NAMALWA (cell line): ENCODE measurements around the gene GREB1L.
"Not testable (repeated sequence)": the region's sequence is repeated elsewhere in the genome, so short reads cannot be mapped to it uniquely, and the experiment has no call there.

Experiments
- DNase-seq: peaks from one replicate; pipeline ENCODE4 v3.0.0-alpha.2; 2015; ENCODE audit warnings: low spot score

The GREB1L gene

GRCh38 chr18:21264651-21265050 lies 22.6 kb downstream of the GREB1L start:
- DNase-seq, result no peak

DNA sequence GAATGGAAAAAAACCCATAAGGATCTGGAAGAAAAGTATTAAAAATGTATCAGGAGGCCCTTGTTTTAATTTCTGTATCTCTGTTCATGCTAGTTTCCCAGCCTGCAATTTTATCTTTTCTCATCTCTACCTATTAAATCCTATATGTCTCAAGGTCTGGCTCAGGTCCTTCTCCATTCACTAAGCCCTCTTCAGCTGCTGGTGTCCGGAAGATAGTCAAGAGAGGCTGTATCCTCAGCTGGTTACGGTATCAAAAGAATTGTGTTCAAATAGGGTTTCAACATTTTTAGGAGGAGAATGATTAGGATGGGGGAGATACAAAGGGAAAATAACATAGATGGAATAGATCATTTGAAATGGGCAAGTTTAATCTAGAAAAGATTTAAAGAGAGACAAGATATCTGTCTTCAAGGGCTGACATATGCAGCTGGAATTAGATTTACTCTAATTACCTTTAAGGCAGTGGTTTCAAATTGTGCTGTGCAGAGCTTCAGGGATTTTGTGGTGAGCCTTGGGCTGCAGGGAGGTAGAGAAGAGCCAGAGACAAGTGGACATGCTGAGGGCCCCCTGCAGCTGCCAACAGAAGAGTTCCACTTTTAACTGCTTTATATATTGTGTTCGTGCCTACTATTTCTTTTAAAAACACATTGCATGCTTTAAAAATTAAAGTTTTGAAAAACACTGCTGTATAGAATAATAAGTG lies 24.1 kb downstream of the GREB1L start:
- DNase-seq, result no peak

DNA sequence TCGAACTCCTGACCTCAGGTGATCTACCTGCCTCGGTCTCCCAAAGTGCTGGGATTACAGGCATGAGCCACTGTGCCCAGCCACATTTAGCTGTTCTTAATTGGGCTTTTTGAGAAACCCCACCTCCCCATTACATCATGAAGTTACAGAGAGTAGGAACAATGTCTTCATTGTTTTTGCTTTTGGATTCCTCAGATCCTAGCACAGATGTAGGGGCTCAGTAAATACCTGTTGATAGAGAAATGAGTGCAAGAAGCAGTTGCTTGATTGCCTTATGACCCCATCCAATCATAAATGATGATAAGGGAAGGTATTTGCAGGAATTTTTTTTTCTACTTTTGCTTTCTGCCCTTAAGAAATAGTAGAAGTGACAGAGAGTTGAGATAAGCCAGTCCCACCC lies 25.4 kb downstream of the GREB1L start:
- no peak for DNase-seq

DNA sequence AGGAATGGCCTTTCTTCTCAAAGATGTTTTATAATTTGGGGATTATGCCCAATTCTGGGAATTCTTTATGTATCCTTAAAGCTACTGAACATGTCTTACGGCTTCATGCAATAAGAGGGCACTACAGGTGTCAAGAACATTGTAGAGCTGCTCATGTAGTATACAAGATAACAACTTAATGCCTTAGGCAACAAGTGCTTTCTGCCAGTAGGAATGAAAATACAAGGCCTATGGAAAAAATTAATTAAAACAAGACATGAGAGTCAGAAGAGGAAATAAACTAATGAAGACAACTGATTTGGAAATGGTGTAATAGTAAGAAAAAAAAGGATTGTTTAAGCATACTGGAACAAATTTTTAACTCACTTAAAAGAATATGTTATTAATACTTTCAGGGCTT lies 27.3 kb downstream of the GREB1L start:
- no peak for DNase-seq

- no peak for DNase-seq
Observed at GRCh38 chr18:21270453-21270852, 28.4 kb downstream of the GREB1L start.

DNA sequence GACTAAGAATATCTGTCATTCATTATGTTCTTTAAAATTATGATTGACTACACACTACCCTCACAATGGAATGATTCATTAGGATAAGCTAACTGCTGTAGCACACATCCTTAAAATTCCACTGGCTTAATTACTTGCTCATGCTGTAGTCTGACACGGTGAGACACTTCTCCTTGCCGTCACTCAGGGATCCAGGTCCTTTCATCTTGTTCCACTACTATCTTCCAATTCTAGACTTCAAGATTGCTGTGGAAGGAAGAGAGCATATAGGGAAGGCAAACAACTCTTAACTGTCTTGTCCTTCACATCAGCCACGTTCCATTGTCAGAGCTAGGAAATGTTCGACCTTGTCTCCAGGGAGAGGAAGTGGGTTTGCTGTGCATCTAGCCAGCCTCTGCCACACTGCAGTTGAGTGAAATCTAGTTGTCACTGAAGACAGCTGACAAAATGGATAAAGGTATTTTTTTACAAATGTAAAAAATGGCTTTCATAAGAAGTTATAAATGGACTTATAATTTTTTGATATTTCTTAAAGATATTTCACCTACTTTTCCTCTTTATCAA lies 30.1 kb downstream of the GREB1L start:
- DNase-seq, result peak; percentile 3

- no peak for DNase-seq
Observed at GRCh38 chr18:21273568-21273967, 31.5 kb downstream of the GREB1L start.

DNA sequence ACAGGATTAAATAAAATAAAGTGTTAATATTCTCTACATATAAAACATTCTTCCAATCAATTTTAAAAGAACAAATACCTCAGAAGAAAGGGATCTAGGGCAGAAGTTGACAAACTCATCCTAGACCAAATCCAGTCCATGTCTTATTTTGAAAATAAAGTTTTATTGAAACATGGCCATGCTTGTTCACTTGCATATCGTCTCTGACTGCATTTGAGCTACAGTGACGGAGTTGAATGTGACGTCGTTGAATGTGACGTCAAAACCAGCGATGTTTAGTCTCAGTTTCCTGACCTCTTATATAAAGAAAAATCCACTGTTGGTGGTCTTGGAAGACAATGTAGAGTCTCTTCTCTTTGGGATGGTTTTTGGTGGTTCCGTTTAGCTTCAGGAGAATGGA lies 33.6 kb downstream of the GREB1L start:
- no peak for DNase-seq

- no peak for DNase-seq
Observed at GRCh38 chr18:21277578-21277977, 35.5 kb downstream of the GREB1L start.

- not testable (repeated sequence) for DNase-seq
Observed at GRCh38 chr18:21278218-21278617, 36.2 kb downstream of the GREB1L start.

DNA sequence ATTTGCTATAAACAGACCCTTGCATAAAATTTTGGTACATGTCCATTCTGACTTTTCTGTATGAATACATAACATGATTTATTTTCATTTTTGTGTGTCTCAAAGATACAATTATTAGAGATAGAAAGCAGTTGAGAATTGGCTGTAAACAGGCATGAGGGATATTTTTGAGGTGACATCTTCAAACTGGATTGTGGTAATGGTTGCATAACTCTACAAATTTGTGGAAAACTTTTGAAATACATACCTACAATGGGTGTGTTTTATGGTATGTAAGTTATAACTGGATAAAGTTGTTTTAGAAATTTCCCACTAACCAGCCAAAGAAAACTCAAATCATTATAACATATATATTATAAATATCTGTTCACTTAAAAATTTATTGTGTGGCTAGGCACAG lies 39.6 kb downstream of the GREB1L start:
- no peak for DNase-seq

DNA sequence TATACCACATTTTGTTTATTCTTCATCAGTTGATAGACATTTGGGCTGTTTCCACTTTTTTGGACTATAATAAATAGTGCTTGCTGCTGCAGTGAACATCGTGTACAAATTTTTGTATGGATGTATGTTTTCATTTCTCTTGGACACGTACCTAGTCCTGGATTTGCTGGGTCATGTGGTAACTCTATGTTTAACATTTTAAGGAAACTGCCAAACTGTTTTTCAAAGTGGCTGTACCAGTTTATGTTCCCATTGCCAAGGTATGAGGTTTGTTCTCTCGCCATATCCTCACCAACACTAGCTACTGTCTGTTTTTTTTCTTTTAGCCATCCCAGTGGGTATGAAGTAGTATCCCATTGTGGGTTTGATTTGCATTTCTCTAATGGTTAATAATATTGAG lies 42.5 kb downstream of the GREB1L start:
- no peak for DNase-seq

- DNase-seq, result no peak
Observed at GRCh38 chr18:21289827-21290226, 47.8 kb downstream of the GREB1L start.

DNA sequence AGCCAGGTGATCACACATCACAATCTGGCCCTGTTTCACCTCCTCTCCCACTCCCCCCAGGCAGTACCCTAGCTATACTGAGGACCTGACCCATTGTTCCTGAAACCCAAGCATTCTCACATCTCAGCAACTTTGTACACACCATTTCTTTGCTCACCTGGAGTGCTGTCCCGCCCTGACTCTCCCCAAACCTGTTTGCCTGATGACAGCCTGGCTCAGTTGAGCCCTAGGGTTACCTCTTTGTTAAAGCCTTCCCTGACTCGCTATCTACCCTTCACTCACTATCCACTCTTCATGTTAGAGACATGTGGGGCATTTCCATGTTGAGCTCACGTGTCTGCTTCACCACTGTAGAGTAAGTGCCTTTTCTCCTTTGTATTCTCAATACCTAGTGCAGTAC lies 49.1 kb downstream of the GREB1L start:
- no peak for DNase-seq

DNA sequence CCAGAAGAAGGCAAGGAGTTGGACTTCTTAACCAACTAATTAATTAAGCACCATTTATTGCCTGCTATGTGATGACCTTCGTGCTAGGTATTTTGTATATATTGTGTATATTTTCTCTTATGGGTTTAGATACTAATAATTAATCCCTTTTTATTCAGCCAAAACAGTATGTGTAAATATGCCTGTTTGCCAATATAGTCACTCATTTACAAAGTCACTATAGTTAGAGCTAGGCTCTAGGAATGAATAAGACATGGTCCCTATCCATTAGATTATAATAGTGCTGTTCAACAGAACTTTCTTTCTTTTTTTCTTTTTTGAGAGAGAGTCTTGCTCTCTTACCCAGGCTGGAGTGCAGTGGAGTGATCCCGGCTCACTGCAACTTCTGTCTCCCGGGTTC lies 51.4 kb downstream of the GREB1L start:
- no peak for DNase-seq

GRCh38 chr18:21295101-21295500 lies 53.1 kb downstream of the GREB1L start:
- no peak for DNase-seq

- no peak for DNase-seq
Observed at GRCh38 chr18:21296045-21296444, 54.0 kb downstream of the GREB1L start.

DNA sequence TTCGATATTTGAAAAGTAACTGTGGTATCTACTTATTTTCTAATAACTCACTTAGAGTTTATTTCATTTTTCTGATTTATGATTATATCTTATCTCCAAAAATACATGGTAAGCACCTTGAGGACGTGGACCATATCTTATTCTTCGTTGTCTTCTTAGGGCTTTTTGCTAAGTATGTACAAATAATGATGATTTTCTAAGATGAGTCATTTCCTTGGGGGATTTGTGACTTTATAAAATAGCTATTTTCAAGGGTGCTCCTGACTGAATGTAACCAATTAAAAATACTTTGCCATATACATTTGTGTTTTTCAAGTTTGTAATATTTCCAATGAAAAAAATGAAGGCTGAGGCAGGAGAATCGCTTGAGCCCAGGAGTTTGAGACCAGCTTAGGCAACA lies 56.3 kb downstream of the GREB1L start:
- DNase-seq, result no peak

DNA sequence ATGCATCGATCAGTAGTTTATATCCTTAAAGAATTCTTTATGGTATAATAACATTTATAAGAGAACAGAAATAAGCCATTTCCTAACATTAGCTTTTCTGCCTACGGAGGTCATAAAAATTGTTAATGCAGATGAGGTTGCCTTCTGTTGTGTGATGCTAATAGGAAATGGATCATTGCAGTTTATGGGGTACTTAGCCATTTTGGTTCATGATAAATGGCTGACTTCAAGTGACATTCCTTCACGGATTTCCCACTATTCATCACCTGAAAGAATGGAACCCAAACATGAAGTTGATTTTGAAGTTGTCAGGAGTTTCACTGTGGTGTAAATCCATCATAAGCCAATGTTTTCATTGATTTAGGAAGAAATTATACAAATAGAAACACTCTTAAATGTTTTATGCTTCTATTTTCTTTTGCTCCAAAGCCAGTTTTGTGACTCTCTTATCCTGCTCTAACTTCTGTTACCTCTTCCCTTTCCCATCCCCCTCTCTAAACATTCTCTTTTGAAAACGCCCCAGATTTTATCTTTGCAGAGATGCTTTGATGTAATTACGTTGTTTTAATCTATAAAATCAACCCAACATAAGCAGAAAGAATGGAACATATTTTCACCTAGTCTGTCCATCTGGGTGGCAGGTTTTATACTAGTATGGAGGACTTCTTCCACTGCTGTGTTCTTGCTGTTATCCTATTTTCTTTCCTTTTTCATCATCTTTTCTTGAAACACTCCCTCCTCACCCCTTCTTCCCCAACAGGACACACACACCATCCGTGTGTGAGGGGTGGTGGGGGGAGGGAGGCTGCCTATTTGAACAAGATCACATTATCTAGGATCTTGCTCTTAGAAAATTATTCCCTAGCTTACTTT lies 58.2 kb downstream of the GREB1L start:
- no peak for DNase-seq

- no peak for DNase-seq
Observed at GRCh38 chr18:21300908-21301200, 58.8 kb downstream of the GREB1L start.

DNA sequence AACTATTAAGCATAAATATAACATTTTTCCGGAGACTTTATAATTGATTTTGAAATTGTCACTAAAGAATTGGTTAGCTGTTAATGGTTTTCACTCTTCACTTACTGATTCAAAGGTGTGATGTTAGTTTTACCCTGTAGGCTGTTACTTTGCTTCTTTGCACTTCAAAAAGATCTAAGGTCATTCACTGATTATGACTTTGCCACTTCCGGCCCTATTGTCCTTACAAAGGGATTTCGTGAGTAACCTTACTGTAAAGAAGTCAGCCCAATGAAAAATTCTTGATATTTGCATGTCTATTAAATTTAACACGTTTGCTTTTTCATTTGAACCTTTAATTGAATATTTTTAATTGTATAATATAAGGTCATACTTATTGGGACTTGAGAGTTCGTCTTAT lies 61.4 kb downstream of the GREB1L start:
- no peak for DNase-seq

DNA sequence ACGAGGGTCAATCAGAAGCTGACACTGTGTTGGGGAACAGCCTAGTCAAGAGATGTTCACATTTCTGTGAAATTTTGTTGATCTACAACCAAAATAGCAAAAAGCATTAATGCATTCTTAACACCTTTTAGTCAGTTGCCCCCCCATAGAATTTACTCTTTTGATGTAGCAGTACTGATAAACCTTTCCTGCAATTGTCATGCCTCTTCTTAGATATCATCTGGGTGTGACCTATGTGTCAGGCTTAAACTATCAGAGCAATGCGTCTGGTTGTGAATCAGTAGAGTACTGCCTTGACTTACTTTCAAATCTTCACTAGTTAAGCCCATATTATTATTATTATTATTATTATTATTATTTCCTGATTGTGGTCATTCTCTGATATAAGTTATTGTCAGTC lies 61.9 kb downstream of the GREB1L start:
- no peak for DNase-seq

- DNase-seq, result no peak
Observed at GRCh38 chr18:21305621-21306020, 63.6 kb downstream of the GREB1L start.

GRCh38 chr18:21306368-21306767 lies 64.3 kb downstream of the GREB1L start:
- no peak for DNase-seq
